Activated effector memory CD4-positive, alpha-beta T cell treated with anti-CD3 and anti-CD28 coated beads, Interleukin-2, amount 50 U/mL, for 16 hours (primary cell): ENCODE results near the gene RAMACL.

Experiments
- DNase-seq: peaks from one replicate; pipeline ENCODE4 v3.0.0-alpha.2; 2020

The RAMACL gene

DNA sequence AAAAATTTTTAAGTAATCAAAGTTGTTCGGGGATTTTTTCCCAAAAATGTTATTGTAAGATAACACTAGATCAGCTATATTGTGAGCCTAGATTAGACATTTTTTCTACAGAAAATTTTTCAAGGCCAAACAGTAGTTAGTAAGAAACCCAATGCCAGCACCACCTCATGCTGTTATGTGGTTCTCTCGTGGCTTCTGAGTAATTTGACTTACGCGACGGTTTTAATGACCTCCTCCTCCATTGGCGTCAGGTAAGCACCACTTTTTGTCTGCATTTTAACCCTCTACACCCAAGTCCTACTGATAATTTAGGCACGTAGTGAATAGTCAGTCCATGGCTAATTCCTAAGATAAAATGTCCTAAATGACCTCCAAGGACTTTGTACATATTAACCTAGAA is 30.9 kb upstream of the RAMACL start:
- no peak for DNase-seq

DNA sequence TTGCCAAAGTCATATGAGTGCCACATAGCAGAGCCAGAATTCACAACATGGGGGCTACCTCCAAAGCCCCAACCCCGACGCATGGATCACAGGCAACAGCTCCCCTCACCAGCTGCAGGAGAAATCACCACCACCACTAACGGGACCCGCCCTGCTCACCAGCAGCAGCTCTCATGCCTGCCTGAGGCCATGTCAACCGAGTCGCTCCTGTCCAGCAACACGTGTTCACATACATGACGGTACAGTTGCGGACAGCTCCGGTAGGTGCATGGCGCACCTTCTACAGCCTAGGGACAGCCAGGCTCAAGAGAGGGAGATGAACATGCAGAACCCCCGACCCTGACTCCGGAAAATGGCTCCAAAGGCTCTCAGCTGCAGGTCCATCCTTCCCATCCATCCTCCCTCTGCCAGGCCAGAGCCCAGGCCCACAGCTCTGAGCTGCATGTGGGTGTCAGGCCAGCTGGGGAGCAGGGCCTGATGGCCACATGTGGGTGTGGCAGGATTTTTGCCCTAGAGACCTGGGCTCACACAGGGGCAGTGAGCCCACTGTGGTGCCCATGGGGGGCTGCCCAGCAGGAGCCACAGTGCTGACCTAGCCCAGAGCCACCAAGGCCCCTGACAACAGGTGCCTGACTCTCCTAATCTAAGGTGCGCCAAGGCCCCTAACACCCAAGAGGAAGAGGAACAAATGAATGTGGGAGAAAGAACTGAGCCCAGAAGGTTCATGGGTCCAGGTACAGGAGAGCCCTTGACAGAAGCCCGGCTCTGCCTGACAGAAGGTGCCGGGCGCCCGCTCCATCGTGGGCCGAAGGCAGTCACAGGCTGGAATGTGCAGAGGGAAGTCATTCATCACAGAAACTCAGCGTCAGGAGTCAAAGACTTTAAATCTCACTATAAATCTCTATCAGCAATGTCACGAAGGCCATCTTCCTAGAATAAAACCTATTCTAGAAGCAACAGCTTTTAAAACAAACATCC is 30.1 kb upstream of the RAMACL start:
- no peak for DNase-seq

DNA sequence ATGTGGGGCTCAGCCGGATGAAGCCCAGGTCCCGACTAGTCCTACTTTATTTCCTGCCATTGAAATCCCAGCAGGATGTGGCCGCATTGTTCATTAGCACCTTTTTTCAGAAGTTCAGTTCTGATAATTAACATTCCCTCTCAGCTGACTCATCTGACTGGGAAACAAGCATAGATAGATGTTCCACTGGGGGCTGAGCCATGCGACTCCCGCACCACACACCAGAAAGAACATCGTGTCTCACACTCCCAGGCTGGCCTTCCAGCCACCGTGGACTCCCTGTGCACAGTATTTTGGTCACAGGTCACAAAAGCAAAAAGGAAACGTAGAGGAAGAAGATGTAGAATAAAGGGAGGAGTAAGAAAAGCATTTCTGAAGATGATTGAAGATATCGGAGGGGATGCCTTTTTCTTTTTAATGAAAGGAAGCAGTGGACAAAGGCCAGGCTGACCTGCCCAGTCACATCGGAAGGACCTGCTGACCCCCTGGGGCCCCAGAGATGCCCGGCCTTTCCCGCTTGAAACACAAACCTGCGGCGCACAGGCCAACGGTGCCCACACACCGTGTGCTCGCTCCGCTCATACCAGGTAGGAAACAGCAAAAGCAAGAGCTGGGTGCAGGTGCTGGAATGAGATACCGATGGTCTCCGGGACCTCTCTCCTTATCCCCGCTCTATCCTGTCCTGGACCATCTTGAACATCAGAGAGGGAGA is 28.7 kb upstream of the RAMACL start:
- no peak for DNase-seq

DNA sequence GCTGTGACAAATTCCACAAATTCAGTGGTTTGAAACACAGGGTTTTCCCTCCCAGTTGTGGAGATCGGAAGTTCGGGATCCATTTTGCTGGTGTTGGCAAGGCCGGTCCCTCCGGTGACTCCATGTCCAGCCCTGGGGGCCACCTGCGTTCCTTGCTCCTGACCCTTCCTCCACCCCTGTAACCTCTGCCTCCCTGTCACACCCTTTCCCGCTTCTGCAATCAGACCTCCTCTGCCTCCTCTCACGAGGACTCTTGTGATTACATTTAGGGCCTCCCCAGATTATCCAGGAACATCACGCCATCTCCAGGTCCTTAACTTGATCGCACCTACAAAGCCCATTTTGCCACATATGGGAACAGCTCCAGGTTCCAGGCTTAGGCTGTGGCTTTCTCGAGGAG is 28.1 kb upstream of the RAMACL start:
- DNase-seq: no peak

DNA sequence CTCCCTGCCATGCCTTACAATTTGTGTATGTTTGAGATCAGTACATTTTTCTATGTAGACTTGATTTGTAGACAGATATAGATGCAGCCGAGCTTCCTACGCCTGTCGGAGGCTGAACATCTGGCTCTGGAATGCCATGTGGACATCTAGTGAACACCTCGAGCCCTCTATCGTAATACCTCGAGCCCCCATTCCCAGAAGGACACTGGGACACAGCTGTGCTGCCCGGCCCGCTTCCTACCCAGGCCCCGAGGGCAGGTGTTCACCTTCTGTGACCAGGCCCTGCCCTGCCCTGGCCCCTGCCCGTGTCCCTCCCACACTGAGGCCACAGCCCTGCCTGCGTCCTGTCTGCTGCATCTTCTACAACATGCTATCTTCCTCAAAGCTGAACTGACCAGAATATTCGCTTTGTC is 27.7 kb upstream of the RAMACL start:
- no peak for DNase-seq

DNA sequence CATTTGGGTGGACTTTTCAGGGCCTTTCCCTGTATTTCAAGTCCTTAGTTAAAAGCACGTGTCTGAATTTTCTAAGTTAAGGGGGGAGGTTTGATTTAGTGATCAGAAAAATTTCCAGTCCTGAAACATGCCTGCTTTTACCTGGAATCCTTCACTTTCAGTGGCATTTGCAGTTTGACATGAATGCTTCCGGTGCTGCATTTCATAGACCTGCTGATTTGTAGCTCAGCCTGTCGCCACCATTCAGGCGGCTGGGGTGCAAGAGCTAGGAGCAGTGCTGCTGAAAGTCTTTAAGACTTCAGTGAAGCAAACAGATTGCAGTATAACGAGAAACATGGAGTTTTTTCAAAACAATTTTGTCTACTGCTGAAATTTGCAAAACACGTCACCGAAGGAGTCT is 26.5 kb upstream of the RAMACL start:
- no peak for DNase-seq

DNA sequence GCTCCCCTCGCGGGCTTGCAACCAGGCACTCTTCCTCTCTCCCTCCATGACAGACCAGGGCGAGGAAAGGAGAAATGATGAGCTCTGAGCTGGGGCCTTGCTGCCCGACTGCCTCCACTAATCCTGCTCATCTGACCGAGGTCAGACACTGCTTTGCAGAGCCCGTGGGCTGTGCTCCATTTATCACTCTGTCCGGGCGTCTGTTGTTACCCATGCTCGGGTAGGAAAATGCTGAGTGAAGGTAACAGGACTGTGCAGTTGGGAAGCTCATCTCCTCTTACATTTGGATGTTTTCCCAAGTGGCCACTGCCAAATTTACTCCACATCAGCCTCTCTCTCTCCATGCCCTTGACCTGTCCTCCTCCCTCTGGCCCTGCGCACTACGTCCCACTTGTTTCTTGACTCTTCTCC is 26.0 kb upstream of the RAMACL start:
- peak; percentile 24 for DNase-seq

DNA sequence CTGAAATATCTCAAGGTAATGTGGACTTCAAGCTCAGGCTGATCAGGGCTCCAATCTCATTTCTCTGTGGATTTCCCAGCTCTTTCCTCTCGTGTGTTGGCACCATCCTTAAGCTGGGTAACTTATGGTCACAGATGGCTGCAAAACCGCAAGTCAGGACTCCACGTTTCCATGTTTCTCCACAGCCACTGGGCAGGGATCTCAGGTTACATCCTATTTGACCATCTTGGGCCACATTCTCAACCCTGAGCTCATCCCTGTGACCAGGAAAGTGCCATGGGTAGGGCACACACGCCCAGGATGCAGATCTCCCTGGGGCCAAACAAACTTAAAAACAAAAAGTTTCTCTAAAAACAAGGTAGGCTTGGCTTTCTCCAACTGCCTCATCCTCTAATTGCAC is 25.2 kb upstream of the RAMACL start:
- peak; percentile 36 for DNase-seq

DNA sequence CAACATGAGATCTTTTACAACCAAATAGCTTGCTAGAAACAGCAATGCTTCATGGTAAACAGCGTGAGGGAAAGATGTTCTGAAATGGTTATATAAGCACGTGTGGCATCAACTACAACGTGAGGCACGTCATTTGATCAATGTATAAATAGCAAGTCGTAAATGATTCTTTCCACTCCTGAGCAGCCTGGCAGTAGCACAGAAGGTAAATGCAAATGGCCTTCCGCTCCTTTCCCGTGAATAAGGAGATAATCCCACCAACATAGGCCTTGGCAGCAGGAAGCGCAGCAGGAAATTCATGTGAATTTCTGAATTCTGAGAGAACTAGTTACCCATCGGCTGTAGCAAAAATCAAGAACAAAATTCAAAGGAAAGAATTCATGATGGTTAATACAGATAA is 23.6 kb upstream of the RAMACL start:
- no peak for DNase-seq

DNA sequence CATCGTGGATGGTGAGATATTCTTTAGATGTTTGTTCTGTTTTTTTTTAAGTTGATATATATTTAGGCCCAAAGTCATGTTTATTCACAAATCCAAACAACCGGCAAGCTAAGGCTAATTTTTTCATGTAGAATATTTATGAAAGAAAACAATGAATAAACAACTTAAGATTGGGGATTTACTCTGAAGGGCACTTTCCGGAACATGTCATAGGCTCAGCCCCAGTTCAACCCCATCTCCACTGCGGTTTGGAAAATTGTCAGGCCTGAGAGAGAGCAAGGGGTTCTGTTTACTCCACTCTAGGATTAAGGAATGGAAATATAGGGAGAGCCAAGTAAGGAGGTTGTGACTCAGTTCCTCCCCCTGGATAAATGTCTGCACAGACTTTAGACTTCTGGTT is 22.3 kb upstream of the RAMACL start:
- no peak for DNase-seq

DNA sequence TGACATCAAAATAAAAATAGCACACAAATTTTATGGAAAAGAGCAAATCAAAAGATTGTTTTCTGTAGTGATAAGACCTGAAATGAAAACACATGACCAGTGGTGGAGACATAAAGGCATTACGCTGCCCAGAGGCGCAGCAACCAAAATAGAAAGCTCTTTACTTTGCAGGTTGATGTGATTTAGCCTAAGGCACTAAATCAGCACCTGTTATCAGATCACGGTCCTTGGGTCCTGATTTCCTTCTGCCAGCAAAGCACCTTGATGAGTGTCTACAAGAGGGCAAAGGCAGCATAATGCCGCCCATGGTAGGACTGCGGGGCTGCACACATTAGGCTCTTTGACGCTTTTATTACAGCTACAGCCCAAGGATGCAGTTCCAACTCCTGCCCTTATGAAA is 19.3 kb upstream of the RAMACL start:
- peak; percentile 17 for DNase-seq

DNA sequence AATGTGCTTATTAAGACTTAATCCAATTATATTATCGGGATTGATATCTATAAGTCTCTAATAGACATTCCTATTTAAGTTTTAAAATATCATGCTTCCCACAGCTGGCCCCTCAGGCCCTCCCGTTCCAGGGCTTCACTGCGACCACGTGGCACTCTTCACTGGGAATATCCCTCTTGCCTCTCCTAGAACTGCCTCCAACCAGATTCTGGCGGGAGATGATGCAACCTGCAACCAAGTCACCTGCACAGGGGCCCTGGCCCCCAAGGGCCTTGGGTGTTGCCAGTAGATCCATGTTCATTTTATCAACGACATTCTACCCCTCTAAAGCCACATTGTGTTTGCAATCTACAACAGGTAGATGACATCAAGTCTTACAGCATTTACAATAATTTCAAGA is 18.4 kb upstream of the RAMACL start:
- DNase-seq: no peak

DNA sequence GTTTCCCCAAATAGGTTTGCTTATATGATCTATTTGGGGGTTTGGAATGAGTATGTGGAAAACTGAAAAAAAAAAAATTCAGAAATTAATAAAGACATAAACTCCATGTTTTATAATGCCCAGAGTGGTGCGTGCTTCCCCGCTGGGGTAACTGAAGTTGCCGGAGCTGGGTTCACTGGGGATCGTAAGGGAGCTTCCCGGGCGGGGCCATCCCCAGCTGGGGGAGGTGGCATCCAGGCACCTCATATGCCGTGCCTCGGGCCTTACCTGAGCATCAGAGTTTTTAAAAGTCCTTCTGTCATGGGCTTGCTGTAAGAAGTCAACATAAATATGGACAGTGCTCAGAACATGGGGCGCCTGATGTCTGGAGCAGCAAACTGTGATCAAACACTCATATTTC is 17.9 kb upstream of the RAMACL start:
- DNase-seq: peak; percentile 43

DNA sequence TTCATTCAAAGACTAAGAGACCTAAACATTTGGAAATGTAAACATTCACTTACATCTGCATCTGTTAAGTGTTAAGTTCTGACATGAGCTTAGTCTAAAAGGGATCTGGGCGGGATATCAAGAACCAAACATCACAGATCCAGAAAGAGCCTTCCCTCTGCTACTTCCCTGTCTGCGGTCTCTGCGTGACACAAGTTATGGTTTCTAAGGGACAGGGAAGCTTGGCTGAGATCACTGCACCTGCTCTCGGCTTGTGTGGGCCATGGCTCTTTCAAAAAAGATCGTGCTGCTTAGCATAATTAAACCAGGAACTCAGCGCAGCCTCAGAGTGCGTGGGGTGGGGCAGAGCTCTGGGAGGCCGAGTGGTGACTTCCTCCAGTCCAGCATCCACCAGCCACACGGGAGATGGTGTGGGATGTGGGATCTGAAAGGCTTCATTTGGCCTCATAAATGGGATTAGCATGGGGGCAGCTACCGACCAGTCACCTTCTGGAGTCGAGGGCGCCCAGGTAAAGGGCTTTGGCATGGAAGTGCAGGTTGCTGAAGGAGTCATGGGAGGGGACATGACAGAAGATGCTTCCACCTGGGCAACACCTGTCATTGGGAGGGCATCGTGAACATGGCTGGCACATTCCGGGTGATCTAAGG is 16.7 kb upstream of the RAMACL start:
- DNase-seq: peak; percentile 41

DNA sequence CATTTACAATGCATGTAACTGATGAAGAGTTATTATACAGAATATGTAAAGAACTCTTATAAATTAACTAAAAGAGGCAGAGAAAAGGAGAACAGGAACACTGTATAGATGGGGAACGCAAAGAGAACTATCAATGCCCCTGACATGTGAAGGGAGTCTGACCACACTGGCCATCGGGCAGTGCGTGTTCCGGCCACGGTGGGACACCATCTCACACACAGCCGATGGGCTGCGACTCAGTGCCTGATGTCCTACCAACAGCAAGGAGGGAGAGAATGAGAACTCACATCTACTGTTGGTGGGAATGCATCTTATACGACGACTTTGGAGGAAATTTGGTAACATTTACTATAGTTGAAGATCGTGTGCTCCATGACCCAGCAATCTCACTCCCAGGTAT is 15.5 kb upstream of the RAMACL start:
- no peak for DNase-seq

DNA sequence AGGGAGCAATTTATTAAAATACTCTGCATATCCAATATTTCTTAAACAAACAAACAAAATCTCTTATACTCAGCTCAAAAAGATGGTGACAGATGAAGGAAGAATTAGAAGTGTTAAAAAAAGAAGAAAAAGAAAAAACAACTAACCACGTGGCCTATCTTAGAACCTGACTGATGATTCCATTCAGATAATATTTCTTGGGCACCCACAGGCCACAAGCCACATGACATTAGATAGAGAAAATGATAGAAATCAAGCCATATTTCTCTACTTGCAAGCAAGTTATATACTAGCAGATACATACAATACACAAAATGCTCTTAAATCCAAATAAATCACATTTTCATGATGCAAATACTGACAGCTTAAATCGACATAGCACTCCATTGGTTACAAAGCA is 14.5 kb upstream of the RAMACL start:
- no peak for DNase-seq

DNA sequence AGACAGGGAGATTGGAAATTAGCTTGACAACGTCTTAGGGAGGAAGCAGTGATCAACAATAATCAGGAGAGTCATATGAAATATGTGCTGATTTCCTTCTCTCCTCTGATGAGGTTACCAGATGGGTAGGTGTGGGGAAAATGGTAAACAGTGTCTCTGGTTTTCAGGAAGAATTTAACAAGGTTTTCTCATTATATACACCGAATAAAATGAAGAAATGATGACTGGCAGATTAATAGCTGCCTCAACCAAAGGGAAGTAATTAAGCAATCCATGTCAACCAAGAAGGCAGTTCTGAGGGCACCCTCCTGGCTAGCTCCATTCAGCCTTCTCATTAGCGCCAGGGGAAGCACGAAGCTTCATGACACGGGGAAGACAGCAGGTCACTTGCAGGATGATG is 12.7 kb upstream of the RAMACL start:
- no peak for DNase-seq

DNA sequence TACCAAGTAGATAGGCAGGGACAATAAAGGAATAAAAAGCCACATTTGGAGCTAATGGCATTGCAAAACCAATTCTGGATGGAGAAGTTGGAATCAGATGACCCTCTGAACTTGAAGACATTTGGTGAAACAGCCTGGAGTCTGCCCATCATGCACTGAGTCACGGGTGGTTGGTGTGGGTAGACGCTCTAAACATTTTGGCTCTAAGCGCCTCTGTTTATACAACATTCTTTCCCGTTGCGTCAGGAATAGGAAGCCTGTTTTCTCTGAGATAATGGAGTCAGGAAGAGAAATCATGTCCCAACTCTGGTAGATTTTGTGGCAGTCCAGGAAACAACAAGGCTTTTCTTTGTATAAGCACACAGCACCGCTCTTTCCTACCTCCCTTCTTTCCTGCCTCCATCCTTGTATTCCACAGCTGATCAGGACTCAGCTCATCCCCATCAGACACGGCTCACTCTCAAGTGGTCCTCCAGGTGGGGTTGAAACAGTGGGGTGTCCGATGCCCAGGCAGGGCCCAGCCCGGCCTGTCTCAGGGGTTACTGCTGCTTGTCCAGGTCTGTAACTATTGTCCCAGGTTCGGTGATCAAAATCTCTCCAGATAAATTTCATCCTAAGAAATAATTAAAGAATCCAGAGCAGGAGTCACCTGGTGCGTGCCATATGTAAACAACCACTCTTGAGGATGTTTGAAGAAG is 12.1 kb upstream of the RAMACL start:
- DNase-seq: no peak

DNA sequence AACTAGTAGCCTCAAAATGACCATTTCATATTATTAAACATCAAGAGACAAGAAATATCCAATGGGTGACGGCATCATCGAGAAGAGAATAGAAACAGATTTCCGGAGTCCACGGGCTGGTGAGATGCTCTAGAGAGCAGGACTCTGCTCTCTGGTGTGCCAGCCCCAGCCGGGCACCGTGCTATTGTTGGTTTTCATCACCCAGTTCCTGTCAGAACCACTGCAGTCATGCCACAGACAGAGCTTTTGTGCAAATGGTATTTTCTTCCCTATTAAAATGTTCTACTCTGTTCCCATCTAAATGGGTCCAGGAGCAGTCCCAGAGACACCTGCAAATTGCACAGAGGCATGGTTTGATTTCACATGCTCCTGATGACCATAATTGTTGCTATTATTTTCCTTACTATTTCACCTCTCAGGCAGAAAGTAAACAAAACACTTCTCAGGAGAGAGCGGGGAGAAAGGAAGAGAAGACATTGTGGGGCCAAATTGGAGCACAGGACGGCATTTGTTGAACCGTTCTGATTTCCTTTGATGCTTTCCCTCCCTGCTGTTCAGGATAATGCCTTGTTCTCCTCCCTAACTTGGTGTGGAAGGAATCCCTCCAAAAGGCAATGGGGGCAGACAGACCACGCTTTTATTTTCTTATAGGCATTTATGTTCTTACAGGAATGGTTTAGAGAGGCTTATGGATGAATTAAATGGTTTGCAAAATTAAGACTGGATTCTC is 11.4 kb upstream of the RAMACL start:
- no peak for DNase-seq

DNA sequence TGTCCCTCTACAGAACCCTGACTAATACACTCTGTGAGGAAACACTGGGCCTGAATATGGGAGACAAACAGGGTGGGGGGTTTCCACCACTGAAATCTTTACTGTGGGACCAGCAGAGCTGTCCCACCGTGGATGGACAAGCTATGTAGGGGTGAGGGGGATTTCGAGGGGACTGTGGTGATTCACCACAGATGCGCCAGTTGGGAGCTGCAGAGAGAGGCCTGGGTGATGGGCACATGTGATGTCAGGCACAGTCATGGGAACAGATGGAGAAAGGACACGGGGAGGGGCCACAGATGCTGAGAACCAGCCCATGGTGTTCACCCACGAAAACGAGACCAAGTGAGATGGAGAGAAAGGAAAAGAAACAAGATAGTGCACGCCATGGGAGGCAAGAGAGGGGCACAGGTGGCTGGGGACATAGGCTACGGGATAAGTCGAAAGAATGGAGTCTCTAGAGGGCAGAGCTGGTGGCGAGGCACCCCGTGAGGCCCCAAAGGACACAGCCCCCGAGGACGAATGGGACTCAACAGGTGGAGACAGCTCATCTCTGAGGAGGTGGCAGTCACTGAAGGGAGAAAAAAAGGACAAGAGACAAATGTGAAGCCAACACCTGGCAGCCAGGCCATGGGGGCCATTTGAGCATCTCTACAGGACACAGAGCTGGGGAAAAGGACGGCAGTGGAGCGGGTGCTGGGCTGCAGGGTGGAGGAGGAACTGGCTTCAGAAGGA is 10.5 kb upstream of the RAMACL start:
- no peak for DNase-seq

DNA sequence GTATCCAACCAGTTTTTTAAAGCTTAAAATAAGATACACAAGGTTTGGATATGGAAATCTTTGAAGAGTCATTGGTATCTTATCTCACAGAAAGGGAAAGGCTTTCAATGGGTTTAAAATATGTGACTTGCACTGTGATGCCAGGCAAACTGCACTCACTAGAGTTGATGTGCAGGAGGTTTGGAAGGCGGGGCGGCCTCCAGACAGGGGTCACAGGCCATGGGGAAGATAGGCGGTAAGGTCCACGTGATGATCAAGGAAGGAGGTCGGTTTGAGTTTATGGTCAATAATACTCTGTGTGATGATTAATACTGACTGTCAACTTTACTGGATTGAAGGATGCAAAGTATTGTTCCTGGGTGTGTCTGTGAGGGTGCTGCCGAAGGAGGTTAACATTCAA is 9.5 kb upstream of the RAMACL start:
- no peak for DNase-seq
